HG03045 (cell line): Measurements from ENCODE around the gene TP53INP2.
"Not testable (repeated sequence)": the region's sequence is repeated elsewhere in the genome, so short reads cannot be mapped to it uniquely, and the experiment has no call there.

ENCODE experiments used
- ATAC-seq: cut with Tn5 transposase; IDR thresholded peaks from one replicate; pipeline ENCODE4 v1.9.1; 2021; ENCODE audit warnings: mild to moderate bottlenecking, moderate library complexity; ENCODE audit not compliant: unreplicated experiment

Gene TP53INP2

GRCh38 chr20:34720266-34720665 lies 16.1 kb downstream of the TP53INP2 start:
- ATAC-seq: no peak

DNA sequence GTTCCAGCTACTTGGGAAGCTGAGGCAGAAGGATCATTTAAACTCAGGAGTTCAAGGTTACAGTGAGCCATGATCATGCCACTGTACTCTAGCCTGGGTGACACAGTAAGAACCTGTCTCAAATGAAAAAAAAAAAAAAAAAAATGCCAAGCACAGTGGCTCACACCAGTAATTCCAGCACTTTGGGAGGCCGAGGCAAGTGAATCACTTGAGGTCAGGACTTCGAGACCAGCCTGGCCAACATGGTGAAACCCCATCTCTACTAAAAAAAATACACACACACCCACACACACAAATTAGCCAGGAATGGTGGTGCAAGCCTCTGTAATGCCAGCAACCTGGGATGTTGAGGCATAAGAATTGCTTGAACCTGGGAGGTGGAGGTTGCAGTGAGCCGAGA lies 18.4 kb downstream of the TP53INP2 start:
- not testable (repeated sequence) for ATAC-seq

DNA sequence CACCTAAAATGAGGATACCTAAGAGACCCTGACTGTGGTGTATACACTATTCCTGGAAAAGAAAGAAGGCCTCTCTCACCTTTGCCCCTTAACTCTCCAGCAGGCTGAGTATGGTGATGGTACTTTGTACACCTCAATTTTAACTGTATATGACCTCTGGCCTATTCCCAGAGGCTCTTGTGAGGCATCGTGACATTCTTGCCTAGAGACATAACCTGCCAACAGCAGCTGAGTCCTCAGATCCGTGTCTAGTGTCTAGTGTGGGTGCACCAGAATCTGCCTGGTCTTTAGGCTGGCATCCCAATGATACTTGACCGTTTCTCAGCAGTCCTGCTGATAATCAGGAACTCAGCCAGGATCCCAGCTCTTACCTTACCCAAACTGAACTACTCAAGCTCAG lies 20.0 kb downstream of the TP53INP2 start:
- no peak for ATAC-seq

- ATAC-seq: no peak
Observed at GRCh38 chr20:34729416-34729815, 25.3 kb downstream of the TP53INP2 start.

- ATAC-seq: no peak
Observed at GRCh38 chr20:34732523-34732922, 28.4 kb downstream of the TP53INP2 start.

DNA sequence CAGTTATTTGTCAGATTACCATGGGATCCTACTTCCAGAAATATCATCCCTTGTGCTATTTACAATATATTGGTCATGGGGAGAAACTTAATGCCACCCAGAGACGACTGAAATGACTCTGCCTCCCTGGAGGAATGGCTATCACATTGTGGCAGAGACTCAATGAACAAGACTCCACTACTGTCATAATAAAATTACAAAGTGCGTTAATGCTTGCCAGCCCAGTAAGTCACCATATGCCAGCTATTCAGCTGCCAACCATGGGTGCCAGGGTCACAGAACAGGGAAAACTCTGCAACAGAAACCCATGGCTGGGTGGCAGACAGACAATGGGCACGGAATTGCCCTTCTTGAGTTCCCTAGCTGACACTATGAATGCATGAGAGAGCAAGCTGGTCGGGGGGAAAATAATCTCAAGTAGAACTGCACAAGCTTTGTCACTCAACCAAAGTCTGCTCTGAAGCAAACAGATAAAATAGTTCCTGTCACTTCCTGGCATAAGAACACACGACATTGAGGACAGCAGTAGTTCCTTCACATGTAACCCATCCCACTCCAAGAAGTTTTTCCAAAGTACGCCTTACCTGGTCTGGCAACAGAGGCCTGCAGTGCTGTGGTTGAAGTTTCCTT lies 32.1 kb downstream of the TP53INP2 start:
- no peak for ATAC-seq

DNA sequence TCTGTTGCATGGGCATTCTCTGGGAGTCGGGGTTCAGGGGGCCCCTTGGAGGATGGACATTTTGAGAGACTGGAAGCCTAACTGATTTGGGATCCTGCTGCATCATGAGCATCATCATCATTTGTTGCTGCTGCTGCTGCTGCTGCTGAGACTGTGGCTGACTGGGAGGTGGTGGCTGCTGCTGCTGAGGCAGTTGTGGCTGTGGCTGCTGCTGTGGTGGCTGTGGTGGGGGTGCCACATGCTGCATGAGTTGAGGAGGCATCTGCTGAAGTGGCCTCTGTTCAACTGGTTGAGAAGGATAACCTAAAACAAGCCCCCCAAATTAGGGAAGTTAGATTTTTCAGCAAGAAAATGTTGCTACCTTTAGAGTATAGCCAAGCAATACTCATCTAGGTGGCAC lies 38.9 kb downstream of the TP53INP2 start:
- ATAC-seq: no peak

DNA sequence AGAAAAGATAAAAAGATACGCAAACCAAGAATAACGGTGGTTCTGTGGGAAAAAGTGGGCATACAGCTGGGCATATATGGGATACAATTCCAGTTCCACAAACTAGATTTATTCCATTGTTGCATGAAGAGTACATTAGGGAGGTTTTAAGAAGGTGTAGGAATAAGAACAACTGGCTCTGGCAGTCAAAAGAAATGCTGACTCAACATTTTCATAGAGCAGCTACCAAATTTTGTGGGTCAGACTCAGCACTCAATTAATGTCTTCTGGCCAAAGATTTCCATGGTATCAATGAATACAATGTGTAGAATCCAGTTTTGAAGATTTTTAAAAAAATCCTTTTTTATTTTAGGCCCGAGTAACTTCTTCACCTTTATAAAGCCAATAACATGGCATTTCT lies 40.2 kb downstream of the TP53INP2 start:
- ATAC-seq: no peak

GRCh38 chr20:34744847-34745246 lies 40.7 kb downstream of the TP53INP2 start:
- no peak for ATAC-seq

- ATAC-seq: no peak
Observed at GRCh38 chr20:34746674-34747073, 42.5 kb downstream of the TP53INP2 start.

GRCh38 chr20:34747479-34747878 lies 43.3 kb downstream of the TP53INP2 start:
- ATAC-seq: no peak

- ATAC-seq: no peak
Observed at GRCh38 chr20:34748709-34749108, 44.6 kb downstream of the TP53INP2 start.

- no peak for ATAC-seq
Observed at GRCh38 chr20:34750484-34750883, 46.3 kb downstream of the TP53INP2 start.

DNA sequence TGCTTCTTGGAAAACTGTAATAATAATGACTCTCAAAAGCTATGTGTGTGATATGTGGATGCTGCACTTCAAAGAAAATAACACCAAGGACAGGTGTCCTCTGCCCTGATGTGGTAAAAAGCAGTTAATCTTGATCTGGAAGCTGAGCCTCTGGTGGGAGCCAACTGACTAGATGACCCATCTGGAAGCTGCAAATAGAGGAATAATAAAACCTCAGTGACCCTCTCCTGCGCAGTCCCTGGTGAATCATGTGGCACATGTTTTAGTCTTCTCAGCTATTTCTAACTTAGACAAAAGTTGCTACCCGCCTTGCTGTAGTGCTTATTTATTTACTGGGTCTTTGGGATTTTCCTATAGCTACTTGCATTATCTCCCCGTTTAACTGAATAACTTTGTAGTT lies 47.3 kb downstream of the TP53INP2 start:
- no peak for ATAC-seq

GRCh38 chr20:34753706-34754461 lies 49.7 kb downstream of the TP53INP2 start:
- no peak for ATAC-seq

DNA sequence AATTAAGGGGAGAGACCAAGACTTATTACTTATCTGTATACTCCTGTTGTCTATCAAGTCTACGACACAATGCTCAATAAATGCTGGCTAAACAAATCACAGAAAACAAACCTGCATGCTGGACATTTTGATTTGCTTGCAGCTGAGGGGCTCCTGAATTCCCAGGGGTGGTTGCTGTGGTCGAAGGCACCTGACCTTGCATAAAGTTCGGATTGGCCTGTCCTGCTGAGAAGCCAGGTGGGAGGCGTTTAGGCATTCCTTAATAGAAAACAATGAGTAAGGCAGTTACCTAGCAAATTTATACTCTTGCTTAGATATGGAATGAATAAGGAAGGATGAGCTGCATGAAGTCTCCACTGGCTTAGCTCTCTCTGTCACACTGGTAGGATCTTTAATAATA lies 50.5 kb downstream of the TP53INP2 start:
- ATAC-seq: no peak

- ATAC-seq: no peak
Observed at GRCh38 chr20:34755367-34755766, 51.2 kb downstream of the TP53INP2 start.

DNA sequence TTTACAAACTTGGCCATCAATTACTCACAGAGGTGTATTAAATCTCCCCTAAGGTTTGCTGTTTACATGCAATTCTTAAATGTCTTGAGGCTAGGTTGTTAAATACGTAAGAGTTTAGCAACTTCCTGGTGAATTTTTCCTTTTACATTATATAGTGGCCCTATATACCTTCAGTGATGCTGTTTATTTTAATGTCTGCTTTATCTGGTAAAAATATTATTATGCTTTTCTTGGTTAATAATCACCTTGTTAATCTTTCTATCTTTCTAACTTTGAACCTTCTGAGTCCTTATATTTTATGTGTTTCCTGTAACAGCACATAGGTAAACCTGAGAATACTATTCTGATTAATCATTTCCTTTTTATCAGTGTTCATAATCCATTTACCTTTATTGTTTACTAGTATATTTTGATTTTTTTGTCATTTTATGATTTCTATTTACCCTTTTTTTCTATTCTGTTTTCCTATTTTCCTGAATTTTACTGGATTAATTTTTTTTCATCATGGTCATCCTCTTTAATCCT lies 57.9 kb downstream of the TP53INP2 start:
- ATAC-seq: no peak
